Muscle layer of duodenum (tissue), 2 donors: Measurements from ENCODE around the gene HOXD1.
A peak's percentile ranks its signal among the peaks of the same experiment; 100 is the strongest.

Experiments
- H3K27ac ChIP-seq: one replicate; pipeline ENCODE4 v1.7.0; 2013; ENCODE audit warnings: mild to moderate bottlenecking, low read length
- H3K27me3 ChIP-seq: one replicate; pipeline ENCODE4 v1.7.0; 2013; ENCODE audit warnings: low read depth, mild to moderate bottlenecking, control low read depth, low read length
- H3K36me3 ChIP-seq, 2 donors: one replicate each; pipeline ENCODE4 v1.7.0; 2013; ENCODE audit warnings: low read length in 2 of 2, control low read depth in 1 of 2, mild to moderate bottlenecking in 1 of 2; ENCODE audit not compliant: insufficient read depth in 2 of 2, control insufficient read depth in 1 of 2
- H3K4me1 ChIP-seq, 2 donors: one replicate each; pipeline ENCODE4 v1.7.0; 2013; ENCODE audit warnings: low read length in 2 of 2, mild to moderate bottlenecking in 2 of 2, control low read depth in 1 of 2, moderate library complexity in 1 of 2; ENCODE audit not compliant: insufficient read depth in 2 of 2, control insufficient read depth in 1 of 2
- H3K4me3 ChIP-seq, 2 donors: one replicate each; pipeline ENCODE4 v1.7.0; 2013; ENCODE audit warnings: low read length in 2 of 2, low read depth in 1 of 2, mild to moderate bottlenecking in 1 of 2
- H3K9me3 ChIP-seq, 2 donors: one replicate each; pipeline ENCODE4 v1.7.0; 2013; ENCODE audit warnings: low read length in 2 of 2, control low read depth in 1 of 2, mild to moderate bottlenecking in 1 of 2; ENCODE audit not compliant: control insufficient read depth in 1 of 2
- donor health status: healthy.

Gene HOXD1

GRCh38 chr2:176147800-176148496, 40.5 kb upstream of the HOXD1 start:
- peaks cover 0 to 15% of the 10 kb centered on the region in 2 donors for H3K4me1 ChIP-seq
- H3K36me3 ChIP-seq = no peaks in the 10 kb centered on the region
- H3K4me3 ChIP-seq = no peak overlapping the region
- no peak overlapping the region for H3K27ac ChIP-seq
- peaks cover 65% of the 10 kb centered on the region for H3K27me3 ChIP-seq
- H3K9me3 ChIP-seq = peaks cover 0 to 9% of the 10 kb centered on the region in 2 donors

GRCh38 chr2:176148751-176149421, 39.6 kb upstream of the HOXD1 start:
- H3K4me1 ChIP-seq = peaks cover 0 to 15% of the 10 kb centered on the region in 2 donors
- H3K36me3 ChIP-seq = no peaks in the 10 kb centered on the region
- peaks cover 71% of the 10 kb centered on the region for H3K27me3 ChIP-seq
- H3K9me3 ChIP-seq = peaks cover 0 to 9% of the 10 kb centered on the region in 2 donors
- H3K27ac ChIP-seq = no peak overlapping the region
- no peak overlapping the region for H3K4me3 ChIP-seq

GRCh38 chr2:176149481-176149938, 39.0 kb upstream of the HOXD1 start:
- H3K36me3 ChIP-seq = no peaks in the 10 kb centered on the region
- H3K27me3 ChIP-seq = peaks cover 71% of the 10 kb centered on the region
- H3K9me3 ChIP-seq = peaks cover 0 to 9% of the 10 kb centered on the region in 2 donors
- no peak overlapping the region for H3K27ac ChIP-seq
- peaks cover 0 to 15% of the 10 kb centered on the region in 2 donors for H3K4me1 ChIP-seq
- H3K4me3 ChIP-seq = no peak overlapping the region

GRCh38 chr2:176149939-176150583, 38.4 kb upstream of the HOXD1 start:
- Histone ChIP-seq H3K36me3 (no peaks in the 10 kb centered on the region), H3K27ac (no peak overlapping the region), H3K27me3 (peaks cover 66% of the 10 kb centered on the region), H3K4me3 (no peak overlapping the region), H3K4me1 (peaks cover 0 to 15% of the 10 kb centered on the region in 2 donors), H3K9me3 (peaks cover 0 to 9% of the 10 kb centered on the region in 2 donors)

GRCh38 chr2:176150584-176151441, 37.7 kb upstream of the HOXD1 start:
- Histone ChIP-seq H3K27me3 (peaks cover 67% of the 10 kb centered on the region), H3K4me3 (no peak overlapping the region), H3K27ac (no peak overlapping the region), H3K4me1 (peaks cover 0 to 15% of the 10 kb centered on the region in 2 donors), H3K36me3 (no peaks in the 10 kb centered on the region), H3K9me3 (peaks cover 0 to 7% of the 10 kb centered on the region in 2 donors)

GRCh38 chr2:176151442-176152287, 36.8 kb upstream of the HOXD1 start, which contains the start of gene HOXD4:
Gene HOXD4 (plus strand): TSS chr2:176151550. CDS start chr2:176151634, 84 bp downstream.
- Histone ChIP-seq H3K4me3 (peak within 1 kb of the TSS in 1 of 2 donors; percentile 50), H3K36me3 (no peaks in the 10 kb centered on the region), H3K27me3 (peaks cover 67% of the 10 kb centered on the region), H3K27ac (no peak within 1 kb of the TSS), H3K4me1 (peaks cover 0 to 15% of the 10 kb centered on the region in 2 donors), H3K9me3 (peaks cover 0 to 4% of the 10 kb centered on the region in 2 donors)

GRCh38 chr2:176152350-176153181, 35.9 kb upstream of the HOXD1 start:
- H3K4me3 ChIP-seq = no peak overlapping the region
- H3K27me3 ChIP-seq = peaks cover 68% of the 10 kb centered on the region
- peaks cover 0 to 4% of the 10 kb centered on the region in 2 donors for H3K9me3 ChIP-seq
- H3K4me1 ChIP-seq = peaks cover 0 to 24% of the 10 kb centered on the region in 2 donors
- H3K36me3 ChIP-seq = no peaks in the 10 kb centered on the region
- H3K27ac ChIP-seq = no peak overlapping the region

- Histone ChIP-seq H3K4me3 (no peak overlapping the region), H3K36me3 (no peaks in the 10 kb centered on the region), H3K9me3 (no peaks in the 10 kb centered on the region), H3K27ac (no peak overlapping the region), H3K27me3 (peaks cover 52% of the 10 kb centered on the region), H3K4me1 (peaks cover 0 to 34% of the 10 kb centered on the region in 2 donors)
Observed at GRCh38 chr2:176154576-176155252, 33.8 kb upstream of the HOXD1 start.

- no peak overlapping the region for H3K27ac ChIP-seq
- H3K4me3 ChIP-seq = no peak overlapping the region
- peaks cover 52% of the 10 kb centered on the region for H3K27me3 ChIP-seq
- peaks cover 0 to 42% of the 10 kb centered on the region in 2 donors for H3K4me1 ChIP-seq
- H3K36me3 ChIP-seq = no peaks in the 10 kb centered on the region
- no peaks in the 10 kb centered on the region for H3K9me3 ChIP-seq
Observed at GRCh38 chr2:176155356-176156044, 33.0 kb upstream of the HOXD1 start.
